Central memory CD4-positive, alpha-beta T cell (primary cell): ENCODE results near the gene OR2H2.
A peak's percentile ranks its signal among the peaks of the same experiment; 100 is the strongest.

Experiments used
- DNase-seq: peaks from one replicate; pipeline ENCODE4 v3.0.0; 2022

Gene OR2H2

GRCh38 chr6:29631209-29631810, 46.4 kb downstream of the OR2H2 start:
- no peak for DNase-seq

DNA sequence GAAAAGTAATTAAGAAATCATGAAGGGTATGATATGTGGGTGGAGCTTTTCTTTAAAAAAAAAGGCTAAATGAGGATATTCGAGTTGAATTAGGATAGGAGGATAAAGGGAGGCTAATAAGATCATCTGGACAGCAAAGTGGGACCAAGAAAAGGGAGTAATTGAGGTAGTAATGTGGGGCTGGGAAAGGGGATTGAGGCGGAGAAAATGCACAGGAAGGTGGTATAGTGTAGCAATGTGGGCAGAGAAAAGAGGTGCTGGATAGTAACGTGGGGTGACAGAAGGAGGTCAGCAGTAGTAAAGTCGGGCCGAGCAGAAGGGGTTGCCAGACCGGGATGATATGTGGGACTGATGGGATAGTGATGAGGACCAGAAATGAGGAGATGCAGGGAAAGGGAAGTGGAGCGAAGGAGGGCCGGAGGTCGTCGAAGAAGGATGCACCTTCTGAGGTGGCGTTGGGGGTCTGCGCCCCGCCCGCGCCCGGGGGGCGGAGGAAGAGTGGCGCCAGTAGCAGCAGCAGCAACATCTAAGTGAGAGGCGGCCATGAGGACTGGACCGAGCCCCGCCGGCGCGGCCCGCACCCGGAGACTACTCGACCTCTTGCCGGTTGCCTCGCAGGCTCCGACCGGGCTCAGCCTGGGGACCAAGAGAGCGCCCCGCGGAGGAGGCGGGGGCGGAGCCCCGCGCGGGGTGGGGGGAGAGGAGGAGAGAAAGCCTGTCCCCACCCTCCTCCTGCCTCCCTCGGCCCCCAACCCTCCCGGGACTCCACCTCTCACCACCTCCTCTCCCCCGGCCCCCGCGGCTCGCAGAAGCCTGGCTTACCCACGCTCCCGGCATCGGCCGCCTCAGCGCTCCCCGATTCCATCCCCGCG, 47.2 kb downstream of the OR2H2 start:
- DNase-seq = peak; percentile 61

GRCh38 chr6:29632789-29633533, 48.0 kb downstream of the OR2H2 start, which contains the start of gene GABBR1:
Gene GABBR1 (minus strand): TSS chr6:29633183. CDS start chr6:29632385, 798 bp downstream.
- peak; percentile 67 for DNase-seq

GRCh38 chr6:29633534-29633905, 48.6 kb downstream of the OR2H2 start:
- no peak for DNase-seq

GRCh38 chr6:29637247-29637646, 52.3 kb downstream of the OR2H2 start:
- no peak for DNase-seq
